Keratinocyte (primary cell): Measurements from ENCODE around the gene LHX4. TPM values are rescaled to one million over a fixed set of nuclear protein-coding genes. Genes with fewer than 3 reads are reported as not detected.

ENCODE experiments used
- DNase-seq: peaks from one replicate; pipeline ENCODE4 v3.0.0-alpha.2; 2011; ENCODE audit warnings: low read depth, missing footprints, low spot score
- FAIRE-seq: peaks from 2 replicates; lab custom pipeline; 2011; peaks lifted over from hg19 to GRCh38; lab: Jason Lieb, UNC
- H2AFZ ChIP-seq: 2 replicates; pipeline ENCODE4 v1.6.0; 2012; ENCODE audit warnings: low read length, control low read depth, inconsistent platforms; ENCODE audit not compliant: control insufficient read depth
- H3K27ac ChIP-seq: 2 replicates; pipeline ENCODE4 v1.5.1; 2011; ENCODE audit warnings: low read length; ENCODE audit not compliant: control insufficient read depth, insufficient read depth
- H3K27me3 ChIP-seq: 3 replicates; pipeline ENCODE4 v1.6.0; 2011; ENCODE audit warnings: low read length; ENCODE audit not compliant: control insufficient read depth, insufficient read depth; ENCODE audit errors: extremely low read depth
- H3K36me3 ChIP-seq, 2 experiments: 2 replicates in 1 of 2; 3 replicates in 1 of 2; pipeline ENCODE4 v1.5.1; 2011; ENCODE audit warnings: low read length in 2 of 2, mild to moderate bottlenecking in 1 of 2; ENCODE audit not compliant: control insufficient read depth in 2 of 2, insufficient read depth in 2 of 2; ENCODE audit errors: extremely low read depth in 1 of 2
- H3K4me1 ChIP-seq: 3 replicates; pipeline ENCODE4 v1.5.1; 2011; ENCODE audit warnings: low read length; ENCODE audit not compliant: control insufficient read depth, insufficient read depth; ENCODE audit errors: extremely low read depth
- H3K4me2 ChIP-seq: 3 replicates; pipeline ENCODE4 v1.6.0; 2011; ENCODE audit warnings: low read depth, low read length; ENCODE audit not compliant: control insufficient read depth, insufficient read depth; ENCODE audit errors: extremely low read depth
- H3K4me3 ChIP-seq, 3 experiments: fragments of 200-600 bp in 1 of 3; sonication (generic) in 1 of 3; 2 replicates in 2 of 3; 3 replicates in 1 of 3; pipeline ENCODE4 v1.5.1; 2011 to 2016; ENCODE audit warnings: low read length in 3 of 3, mild to moderate bottlenecking in 3 of 3, control low read depth in 2 of 3, inconsistent platforms in 1 of 3, low read depth in 1 of 3, mixed read lengths in 1 of 3, mixed run types in 1 of 3, moderate library complexity in 1 of 3; ENCODE audit not compliant: control insufficient read depth in 2 of 3, insufficient read depth in 2 of 3; ENCODE audit errors: extremely low read depth in 1 of 3
- H3K79me2 ChIP-seq: 2 replicates; pipeline ENCODE4 v1.6.0; 2012; ENCODE audit warnings: low read length; ENCODE audit not compliant: control insufficient read depth, insufficient read depth
- H3K9ac ChIP-seq: 3 replicates; pipeline ENCODE4 v1.6.0; 2011; ENCODE audit warnings: low read length; ENCODE audit not compliant: control insufficient read depth, insufficient read depth; ENCODE audit errors: extremely low read depth
- H3K9me1 ChIP-seq: 3 replicates; pipeline ENCODE4 v1.6.0; 2011; ENCODE audit warnings: low read length; ENCODE audit not compliant: control insufficient read depth, insufficient read depth; ENCODE audit errors: extremely low read depth
- H3K9me3 ChIP-seq: 2 replicates; pipeline ENCODE4 v1.5.1; 2012; ENCODE audit warnings: low read depth, low read length; ENCODE audit not compliant: control insufficient read depth
- H4K20me1 ChIP-seq: 3 replicates; pipeline ENCODE4 v1.6.0; 2011; ENCODE audit warnings: low read length; ENCODE audit not compliant: control insufficient read depth, insufficient read depth; ENCODE audit errors: extremely low read depth
- EZH2 ChIP-seq: IDR thresholded peaks from one replicate; pipeline ENCODE4 v1.6.1; 2012; ENCODE audit warnings: inconsistent platforms, mild to moderate bottlenecking, low read length, moderate library complexity
- dilution Hi-C: fragments of 300-500 bp; cut with MboI; formaldehyde crosslinking; loops from one replicate; pipeline ENCODE4 v1.7.0; 2020; ENCODE audit warnings: low sequenced_read_pairs; ENCODE audit not compliant: extremely low pct_ligation_motif_present
- polyA plus RNA-seq, 5 experiments: library from polyadenylated mRNA; depleted of rRNA in 3 of 5; stranded (reverse) in 3 of 5; stranded (forward) in 1 of 5; unstranded in 1 of 5; fragments of >200 nt; gene quantifications; 1 replicate in 1 of 5; 2 replicates in 3 of 5; 3 replicates in 1 of 5; pipeline versions ENCODE4 v1.2.1 to v1.2.3, GENCODE V29; 2011 to 2012; ENCODE audit warnings: missing spikeins in 2 of 5, low read depth in 1 of 5, low replicate concordance in 1 of 5
- TF ChIP-seq, protein P1 (sequence below), 3 experiments: IDR thresholded peaks in 1 of 3; conservative IDR thresholded peaks in 1 of 3; optimal IDR thresholded peaks in 1 of 3; 2 replicates in 2 of 3; 3 replicates in 1 of 3; pipeline versions ENCODE3 to v1.5.1; 2011; ENCODE audit warnings: low read length in 3 of 3, mild to moderate bottlenecking in 3 of 3, moderate library complexity in 2 of 3, control low read depth in 1 of 3, inconsistent platforms in 1 of 3; ENCODE audit not compliant: insufficient read depth in 2 of 3; ENCODE audit errors: extremely low read depth in 1 of 3

LHX4 gene
- polyA plus RNA-seq, 1 donor (not counting 4 experiments of a cell fraction or from before 2014, with no cell fraction given): not detected

GRCh38 chr1:180233191-180234011 lies 3.3 kb downstream of the LHX4 start:
- Histone ChIP-seq H4K20me1 (no peaks in the 10 kb centered on the region), H2AFZ (no peak overlapping the region), H3K9me1 (no peaks in the 10 kb centered on the region), H3K9me3 (no peaks in the 10 kb centered on the region), H3K4me2 (no peak overlapping the region), H3K36me3 (no peaks in the 10 kb centered on the region), H3K4me3 (no peak overlapping the region), H3K9ac (no peak overlapping the region), H3K27me3 (peaks cover 95% of the 10 kb centered on the region), H3K27ac (no peak overlapping the region), H3K4me1 (peaks cover 19% of the 10 kb centered on the region), H3K79me2 (no peaks in the 10 kb centered on the region)
- FAIRE-seq (no peak), DNase-seq (no peak)
- dilution Hi-C loops: no loop called here
- peak; percentile 99 for TF ChIP-seq EZH2
- TF ChIP-seq, protein P1, sequence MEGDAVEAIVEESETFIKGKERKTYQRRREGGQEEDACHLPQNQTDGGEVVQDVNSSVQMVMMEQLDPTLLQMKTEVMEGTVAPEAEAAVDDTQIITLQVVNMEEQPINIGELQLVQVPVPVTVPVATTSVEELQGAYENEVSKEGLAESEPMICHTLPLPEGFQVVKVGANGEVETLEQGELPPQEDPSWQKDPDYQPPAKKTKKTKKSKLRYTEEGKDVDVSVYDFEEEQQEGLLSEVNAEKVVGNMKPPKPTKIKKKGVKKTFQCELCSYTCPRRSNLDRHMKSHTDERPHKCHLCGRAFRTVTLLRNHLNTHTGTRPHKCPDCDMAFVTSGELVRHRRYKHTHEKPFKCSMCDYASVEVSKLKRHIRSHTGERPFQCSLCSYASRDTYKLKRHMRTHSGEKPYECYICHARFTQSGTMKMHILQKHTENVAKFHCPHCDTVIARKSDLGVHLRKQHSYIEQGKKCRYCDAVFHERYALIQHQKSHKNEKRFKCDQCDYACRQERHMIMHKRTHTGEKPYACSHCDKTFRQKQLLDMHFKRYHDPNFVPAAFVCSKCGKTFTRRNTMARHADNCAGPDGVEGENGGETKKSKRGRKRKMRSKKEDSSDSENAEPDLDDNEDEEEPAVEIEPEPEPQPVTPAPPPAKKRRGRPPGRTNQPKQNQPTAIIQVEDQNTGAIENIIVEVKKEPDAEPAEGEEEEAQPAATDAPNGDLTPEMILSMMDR (optimal IDR thresholded peaks at IDR 0.05 in 1 of 3, IDR thresholded peaks at IDR 0.05 in 1 of 3, conservative IDR thresholded peaks at IDR 0.05 in 1 of 3; ENCODE audit: extremely low read depth in 1 of 3, insufficient read depth in 2 of 3, low read length in 3 of 3): no peak

- H4K20me1 ChIP-seq: no peaks in the 10 kb centered on the region
- H3K9me1 ChIP-seq: no peaks in the 10 kb centered on the region
- dilution Hi-C loops: no loop called here
- H3K9me3 ChIP-seq: no peaks in the 10 kb centered on the region
- H3K4me1 ChIP-seq: peaks cover 17% of the 10 kb centered on the region
- peak overlapping the region; percentile 37 for H3K4me2 ChIP-seq
- TF ChIP-seq, protein P1 (optimal IDR thresholded peaks at IDR 0.05 in 1 of 3, IDR thresholded peaks at IDR 0.05 in 1 of 3, conservative IDR thresholded peaks at IDR 0.05 in 1 of 3; ENCODE audit: extremely low read depth in 1 of 3, insufficient read depth in 2 of 3, low read length in 3 of 3): no peak
- TF ChIP-seq EZH2: peak; percentile 94
- peaks cover 94% of the 10 kb centered on the region for H3K27me3 ChIP-seq
- no peaks in the 10 kb centered on the region for H3K79me2 ChIP-seq
- no peak overlapping the region for H3K27ac ChIP-seq
- H3K4me3 ChIP-seq: no peak overlapping the region
- DNase-seq (no peak), FAIRE-seq (no peak)
- no peaks in the 10 kb centered on the region for H3K36me3 ChIP-seq
- no peak overlapping the region for H2AFZ ChIP-seq
- no peak overlapping the region for H3K9ac ChIP-seq
Observed at GRCh38 chr1:180234369-180235076, 4.5 kb downstream of the LHX4 start.
